PC-3 (cell line): Measurements from ENCODE around the gene FAM89B. TPM values are rescaled to one million over a fixed set of nuclear protein-coding genes. Genes with fewer than 3 reads are reported as not detected.

Experiments
- ATAC-seq: fragments of 200-7000 bp; cut with Tn5 transposase; 2 replicates; pipeline ENCODE4 v1.9.1; 2020; ENCODE audit warnings: mild to moderate bottlenecking, moderate library complexity
- BruUV-seq: library from RNA; stranded (reverse); fragments of 400-500 nt; replicated peaks from 2 replicates; lab custom pipeline; 2021; lab: Mats Ljungman, UMichigan
- CTCF ChIA-PET: fragments of 300-600 bp; sonication (Branson Sonifier 250); formaldehyde crosslinking; loops from one replicate; lab custom pipeline; 2022; ENCODE audit warnings: antibody characterized with exemption; lab: Charles Lee
- POLR2A ChIA-PET: fragments of 300-600 bp; sonication (Branson Sonifier 250); formaldehyde crosslinking; loops from one replicate; lab custom pipeline; 2022; ENCODE audit warnings: antibody characterized with exemption; ENCODE audit not compliant: unreplicated experiment; lab: Charles Lee
- DNase-seq: peaks from one replicate; pipeline ENCODE4 v3.0.0-alpha.2; 2015
- H2AFZ ChIP-seq: fragments of 300-600 bp; sonication (generic); 2 replicates; pipeline ENCODE4 v1.6.0; 2016; ENCODE audit warnings: antibody characterized with exemption, low read length
- H3F3A ChIP-seq: fragments of 300-600 bp; sonication (generic); one replicate; pipeline ENCODE4 v1.6.0; 2017; ENCODE audit warnings: antibody characterized with exemption, low read length, control low read depth, mild to moderate bottlenecking; ENCODE audit not compliant: unreplicated experiment
- H3K27ac ChIP-seq: fragments of 300-600 bp; sonication (generic); 2 replicates; pipeline ENCODE4 v1.5.1; 2016; ENCODE audit warnings: mild to moderate bottlenecking, low read length
- H3K27me3 ChIP-seq: fragments of 300-600 bp; sonication (generic); 2 replicates; pipeline ENCODE4 v1.6.1; 2016; ENCODE audit warnings: low read length, mixed read lengths
- H3K36me3 ChIP-seq: fragments of 300-600 bp; sonication (generic); 2 replicates; pipeline ENCODE4 v1.6.1; 2016; ENCODE audit warnings: low read depth, mixed run types, low read length, mixed read lengths
- H3K4me1 ChIP-seq: fragments of 300-600 bp; sonication (generic); 2 replicates; pipeline ENCODE4 v1.5.1; 2016; ENCODE audit warnings: low read length; ENCODE audit not compliant: insufficient read depth
- H3K4me2 ChIP-seq: fragments of 300-600 bp; sonication (generic); 2 replicates; pipeline ENCODE4 v1.6.0; 2016; ENCODE audit warnings: low read length
- H3K4me3 ChIP-seq: fragments of 300-600 bp; sonication (generic); 2 replicates; pipeline ENCODE4 v1.5.1; 2016; ENCODE audit warnings: mild to moderate bottlenecking, low read length, mixed read lengths
- H3K79me2 ChIP-seq: fragments of 300-600 bp; sonication (generic); 2 replicates; pipeline ENCODE4 v1.6.1; 2017; ENCODE audit warnings: low read length, mixed read lengths
- H3K9ac ChIP-seq: fragments of 300-600 bp; sonication (generic); 2 replicates; pipeline ENCODE4 v1.6.0; 2016; ENCODE audit warnings: mild to moderate bottlenecking, low read length
- H3K9me2 ChIP-seq: fragments of 300-600 bp; sonication (generic); replicated peaks from 2 replicates; pipeline ENCODE4 v1.6.1; 2016; ENCODE audit warnings: mixed run types, low read length, mixed read lengths
- H3K9me3 ChIP-seq: fragments of 300-600 bp; sonication (generic); 2 replicates; pipeline ENCODE4 v1.6.1; 2016; ENCODE audit warnings: low read length, mixed read lengths
- H4K20me1 ChIP-seq: fragments of 300-600 bp; sonication (generic); 2 replicates; pipeline ENCODE4 v1.6.1; 2016; ENCODE audit warnings: low read length, mixed read lengths
- CTCF ChIP-seq: fragments of 300-600 bp; sonication (generic); conservative IDR thresholded peaks from 2 replicates; pipeline ENCODE4 v1.5.1; 2017; ENCODE audit warnings: antibody characterized with exemption, low read depth, mild to moderate bottlenecking, low read length
- EZH2 ChIP-seq: fragments of 300-600 bp; sonication (generic); IDR thresholded peaks from one replicate; pipeline ENCODE4 v1.6.1; 2017; ENCODE audit warnings: antibody characterized with exemption, mild to moderate bottlenecking, low read length; ENCODE audit not compliant: unreplicated experiment
- EZH2phosphoT487 ChIP-seq: fragments of 300-600 bp; sonication (generic); IDR thresholded peaks from 2 replicates; pipeline ENCODE4 v1.6.1; 2018; ENCODE audit warnings: mild to moderate bottlenecking, antibody characterized with exemption, low read length, borderline replicate concordance
- intact Hi-C: fragments of 100-400 bp; cut with micrococcal nuclease; formaldehyde crosslinking; loops from 2 replicates; pipeline ENCODE4 v1.9.0; 2023
- total RNA-seq: library from RNA; depleted of rRNA; stranded (reverse); fragments of >200 nt; gene quantifications from 2 replicates; pipeline ENCODE4 v1.2.3, GENCODE V29; 2014

Gene FAM89B
- total RNA-seq, 1 experiment from 2014 or later: 76.3 TPM

- peaks cover 66% of the 10 kb centered on the region for H3K79me2 ChIP-seq
- no peaks in the 10 kb centered on the region for H3F3A ChIP-seq
- H3K36me3 ChIP-seq: peaks cover 9% of the 10 kb centered on the region; the same call in 1 of the 2 replicates
- peak overlapping the region; percentile 90 for H3K4me3 ChIP-seq
- H3K4me1 ChIP-seq: peaks cover 30% of the 10 kb centered on the region
- H4K20me1 ChIP-seq: peaks cover 8% of the 10 kb centered on the region
- H3K4me2 ChIP-seq: peak overlapping the region; percentile 92
- 0 out of 2 replicates have a peak overlapping the region, but pooled peaks have one; percentile 94 for H3K9ac ChIP-seq
- no peak for ATAC-seq
- no peak for DNase-seq
- BruUV-seq: no TSS peak
- no peak overlapping the region for H3K27ac ChIP-seq
- H3K9me3 ChIP-seq: no peaks in the 10 kb centered on the region
- no peaks in the 10 kb centered on the region for H3K27me3 ChIP-seq
- H3K9me2 ChIP-seq: no peaks in the 10 kb centered on the region
- intact Hi-C loops: loop anchor here (10.0 kb wide), 1 partner anchor 67 kb away; no protein-coding TSS in a partner anchor
- POLR2A ChIA-PET: no interaction called here
- CTCF ChIA-PET: no interaction called here
- TF ChIP-seq EZH2phosphoT487 (no peak), CTCF (no peak), EZH2 (no peak)
- H2AFZ ChIP-seq: no peak overlapping the region
Observed at GRCh38 chr11:65611758-65612603, 39.6 kb downstream of the FAM89B start.

- TF ChIP-seq EZH2 (no peak), CTCF (no peak), EZH2phosphoT487 (no peak)
- ChIA-PET POLR2A (interaction anchor here (0.6 kb wide), 1 partner anchor 35 kb away, joined by 3 read pairs; no protein-coding TSS in a partner anchor), CTCF (no interaction called here)
- peaks cover 73% of the 10 kb centered on the region for H3K79me2 ChIP-seq
- peak overlapping the region; percentile 94; the same call in 1 of the 2 replicates for H3K9ac ChIP-seq
- ATAC-seq: no peak
- H2AFZ ChIP-seq: no peak overlapping the region
- H4K20me1 ChIP-seq: peaks cover 15% of the 10 kb centered on the region
- no TSS peak for BruUV-seq
- DNase-seq: no peak
- intact Hi-C loops: loop anchor here (10.0 kb wide), 1 partner anchor 68 kb away; no protein-coding TSS in a partner anchor
- peaks cover 12% of the 10 kb centered on the region; the same call in 1 of the 2 replicates for H3K36me3 ChIP-seq
- H3K9me2 ChIP-seq: no peaks in the 10 kb centered on the region
- no peaks in the 10 kb centered on the region for H3K27me3 ChIP-seq
- no peak overlapping the region for H3K27ac ChIP-seq
- peaks cover 35% of the 10 kb centered on the region for H3K4me1 ChIP-seq
- no peaks in the 10 kb centered on the region for H3K9me3 ChIP-seq
- H3F3A ChIP-seq: no peaks in the 10 kb centered on the region
- H3K4me2 ChIP-seq: peak overlapping the region; percentile 92
- H3K4me3 ChIP-seq: peak overlapping the region; percentile 90
Observed at GRCh38 chr11:65612691-65613090, 40.4 kb downstream of the FAM89B start.
